VCaP (cell line): ENCODE results near the gene TLE1.
A peak's percentile ranks its signal among the peaks of the same experiment; 100 is the strongest.
"Not testable (repeated sequence)": the region's sequence is repeated elsewhere in the genome, so short reads cannot be mapped to it uniquely, and the experiment has no call there.

Experiments used
- H3K27ac ChIP-seq: fragments of 450-650 bp; 2 replicates; pipeline ENCODE4 v1.5.1; 2017
- CTCF ChIP-seq: fragments of 450-650 bp; conservative IDR thresholded peaks from 2 replicates; pipeline ENCODE4 v1.5.1; 2017; ENCODE audit warnings: mild to moderate bottlenecking, moderate library complexity

Gene TLE1

GRCh38 chr9:81689343-81690175 lies at the start of gene TLE1:
Gene TLE1, minus strand, starts transcription at chr9:81689547. Its CDS starts 1,307 bp downstream, at chr9:81688240.
- TF ChIP-seq CTCF, result no peak
- H3K27ac ChIP-seq, result peak within 1 kb of the TSS; percentile 64

GRCh38 chr9:81737871-81738507 lies 48.6 kb upstream of the TLE1 start:
- H3K27ac ChIP-seq, result no peak overlapping the region
- TF ChIP-seq CTCF, result no peak

GRCh38 chr9:81730498-81730897 lies 41.2 kb upstream of the TLE1 start:
- H3K27ac ChIP-seq, result not testable (repeated sequence)

GRCh38 chr9:81729135-81729534 lies 39.8 kb upstream of the TLE1 start:
- no peak overlapping the region for H3K27ac ChIP-seq
- no peak for TF ChIP-seq CTCF

GRCh38 chr9:81724242-81724889 lies 35.0 kb upstream of the TLE1 start:
- no peak overlapping the region for H3K27ac ChIP-seq
- no peak for TF ChIP-seq CTCF

- TF ChIP-seq CTCF, result no peak
- no peak overlapping the region for H3K27ac ChIP-seq
Observed at GRCh38 chr9:81722277-81722676, 32.9 kb upstream of the TLE1 start.

- TF ChIP-seq CTCF, result no peak
Observed at GRCh38 chr9:81720450-81721086, 31.2 kb upstream of the TLE1 start.

More at GRCh38 chr9:81720450-81721086, 31.2 kb upstream of the TLE1 start:
- H3K27ac ChIP-seq, result no peak overlapping the region
